ENCODE data around the gene RGMA.

RGMA gene

GRCh38 chr15:93089727-93090305 is 805 bp upstream of the RGMA start:
- no peak for DNase-seq

GRCh38 chr15:93088200-93088980 is 621 bp downstream of the RGMA start:
- peak in 1 of 2 experiments; percentile 33 for DNase-seq

DNA sequence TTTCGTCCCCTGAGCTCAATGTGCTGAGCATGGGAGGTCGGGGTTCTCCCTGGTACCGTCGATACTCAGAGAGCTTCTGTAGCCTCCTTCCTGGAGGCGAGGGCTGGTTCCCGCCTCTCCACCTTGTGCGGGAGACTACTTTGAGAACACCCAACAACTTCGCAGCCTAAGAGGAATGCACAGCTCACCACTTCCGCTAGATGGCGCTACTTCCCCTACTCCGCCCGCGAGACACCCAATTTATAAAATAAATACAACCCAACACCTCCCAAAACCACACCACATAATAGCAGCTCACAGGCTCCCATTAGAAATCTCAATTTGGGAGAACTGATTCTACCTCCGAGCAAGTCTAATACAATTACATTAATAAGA is 1.2 kb downstream of the RGMA start:
- DNase-seq, result peak; percentile 58 to 76

GRCh38 chr15:93086791-93087190 is 2.2 kb downstream of the RGMA start:
- no peak for DNase-seq

DNA sequence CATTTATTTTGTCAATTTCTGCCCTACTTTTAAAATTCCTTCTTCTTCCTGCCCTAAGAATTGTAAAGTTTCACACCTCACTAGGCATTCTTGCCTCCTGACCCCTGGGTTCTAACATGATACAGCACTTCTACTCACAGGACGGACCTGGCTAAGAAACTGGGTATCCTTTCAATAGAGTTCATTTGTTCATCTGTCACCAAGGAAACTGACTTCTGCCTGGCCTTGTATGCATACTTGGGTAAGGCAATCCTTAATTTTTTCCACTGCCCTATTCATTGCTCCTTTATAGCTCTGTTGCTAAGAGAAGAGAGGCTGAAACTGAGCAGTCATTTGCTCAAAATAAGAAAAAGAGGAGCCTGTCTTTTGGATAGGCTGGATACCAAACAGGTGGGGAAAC is 3.3 kb downstream of the RGMA start:
- DNase-seq, result no peak

DNA sequence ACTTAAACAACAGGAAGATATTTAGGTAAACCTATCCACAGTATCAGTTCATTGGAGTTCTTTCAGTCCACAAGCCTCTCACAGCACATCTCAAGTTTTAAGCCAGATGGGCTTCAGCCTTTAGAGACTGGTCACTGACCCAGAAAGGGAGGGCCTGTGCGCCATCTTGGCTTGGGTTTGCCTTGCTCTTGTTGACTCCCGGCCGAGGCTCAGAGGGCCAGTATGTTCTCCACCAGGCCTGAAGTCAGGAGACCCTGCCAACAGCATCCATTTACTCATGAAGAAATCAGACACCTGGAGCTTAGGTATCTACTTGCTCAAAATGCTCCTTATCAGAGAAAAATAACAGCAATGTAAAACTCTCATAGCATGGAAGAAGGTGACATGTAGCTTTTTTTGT is 6.2 kb downstream of the RGMA start:
- DNase-seq, result no peak

DNA sequence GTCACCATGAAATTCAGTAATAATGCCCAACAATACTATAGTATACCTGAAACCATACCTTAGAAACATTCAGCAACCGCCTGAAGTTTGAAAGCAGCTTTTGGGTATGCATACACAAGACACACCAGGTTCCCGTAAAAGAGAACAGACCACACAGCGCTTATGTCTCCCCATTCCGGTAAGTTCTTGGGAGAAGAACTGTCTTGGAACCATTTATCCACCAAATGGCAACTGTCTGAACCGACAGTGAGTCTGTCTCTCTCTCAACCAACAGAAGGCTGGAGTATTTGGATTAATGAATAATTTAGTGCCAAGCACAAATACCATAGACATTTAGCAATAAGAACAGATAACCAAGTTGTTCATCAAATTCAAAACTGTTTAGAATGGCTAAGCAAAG is 7.6 kb downstream of the RGMA start:
- DNase-seq, result no peak

- DNase-seq, result no peak
Observed at GRCh38 chr15:93080451-93080850, 8.6 kb downstream of the RGMA start.

DNA sequence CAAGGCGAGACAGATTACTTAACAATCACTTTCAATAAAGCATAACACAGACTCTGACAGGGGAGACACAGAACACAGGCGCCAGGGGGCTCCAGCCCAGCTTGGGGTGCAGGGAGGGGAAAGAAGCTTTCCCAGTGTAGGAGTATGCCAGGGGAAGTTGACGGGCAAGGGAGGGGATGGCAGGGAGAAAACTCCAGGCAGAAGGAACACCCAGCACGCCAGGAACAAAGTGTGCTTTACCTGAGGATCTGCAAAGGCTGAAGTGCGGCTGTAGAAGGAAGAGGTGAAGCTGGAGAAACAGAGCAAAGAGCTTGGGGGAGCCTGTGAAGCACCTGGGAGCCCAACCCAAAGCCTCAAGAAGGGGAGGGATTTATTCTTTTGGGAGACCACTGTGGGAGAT is 12.1 kb downstream of the RGMA start:
- DNase-seq, result no peak

DNA sequence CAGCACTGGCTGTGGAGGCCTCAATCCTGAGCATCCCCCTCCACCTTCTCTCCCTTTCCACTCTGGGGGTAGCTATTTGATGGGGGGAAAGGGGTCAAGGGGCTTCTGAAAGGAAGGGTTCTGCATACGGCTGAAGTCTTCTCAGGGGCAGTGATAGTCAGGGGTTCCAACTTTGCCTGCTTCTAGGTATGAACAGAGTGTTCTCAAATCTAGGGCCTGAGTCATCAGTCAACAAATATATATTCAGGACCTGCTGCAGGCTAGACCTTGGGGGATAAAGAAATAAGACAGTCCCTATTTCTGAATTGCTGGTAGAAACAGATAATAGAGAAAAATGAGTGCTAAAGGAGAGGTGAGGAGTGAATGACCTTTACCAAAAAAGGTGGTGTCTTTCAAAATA is 12.8 kb downstream of the RGMA start:
- no peak for DNase-seq

- no peak for DNase-seq
Observed at GRCh38 chr15:93074599-93074998, 14.4 kb downstream of the RGMA start.

GRCh38 chr15:93073465-93073952 is 15.5 kb downstream of the RGMA start:
- no peak for DNase-seq

DNA sequence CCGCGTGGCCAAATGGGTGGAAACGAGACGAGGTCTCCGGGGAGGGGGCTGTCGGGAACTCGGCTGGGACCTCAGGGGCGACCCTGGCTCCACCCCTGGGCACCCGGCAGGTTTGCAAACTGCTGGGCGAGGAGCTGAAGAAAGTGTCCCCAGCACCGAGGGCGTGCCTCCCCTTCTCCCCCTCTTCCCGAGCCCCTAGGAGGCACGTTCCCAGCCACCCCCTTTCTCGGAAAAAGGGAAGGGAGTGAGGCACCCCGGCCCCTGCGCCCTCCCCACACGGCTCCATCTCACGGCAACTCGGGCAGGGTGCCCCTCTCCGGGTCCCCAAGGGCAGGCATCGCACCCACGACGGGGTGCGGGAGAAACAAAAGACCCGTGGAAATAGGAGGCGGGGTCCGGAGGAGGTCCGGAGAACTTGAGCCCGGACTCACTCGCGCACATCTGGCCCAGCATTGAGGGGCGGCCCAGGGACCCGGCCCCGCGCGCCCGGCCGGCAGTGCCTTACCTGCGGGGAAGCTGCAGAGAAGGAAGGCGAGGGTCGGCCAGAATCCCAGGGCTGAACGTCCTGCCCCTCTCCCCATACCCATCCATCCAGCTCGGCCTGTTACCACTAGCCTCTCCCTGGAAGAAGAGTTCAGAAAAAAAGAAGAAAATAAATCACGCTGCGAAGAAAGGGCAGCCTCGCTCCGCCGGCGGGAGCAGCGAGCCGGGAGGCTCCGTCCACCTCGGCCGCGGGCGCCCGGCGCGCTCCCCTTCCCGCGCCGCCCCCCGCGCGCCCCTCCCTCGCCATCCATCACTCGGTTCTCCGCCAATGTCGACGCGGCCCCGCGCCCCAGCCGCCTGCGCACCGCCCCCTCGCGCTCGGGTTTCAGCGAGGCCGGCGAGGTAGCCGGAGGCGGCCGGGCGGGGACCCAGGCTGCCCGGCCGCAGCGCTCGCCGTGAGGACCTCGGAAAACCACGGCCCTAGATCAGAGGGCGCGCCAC is 16.3 kb downstream of the RGMA start:
- DNase-seq, result peak; percentile 71 to 73

GRCh38 chr15:93072011-93072410 is 17.0 kb downstream of the RGMA start:
- DNase-seq, result no peak

DNA sequence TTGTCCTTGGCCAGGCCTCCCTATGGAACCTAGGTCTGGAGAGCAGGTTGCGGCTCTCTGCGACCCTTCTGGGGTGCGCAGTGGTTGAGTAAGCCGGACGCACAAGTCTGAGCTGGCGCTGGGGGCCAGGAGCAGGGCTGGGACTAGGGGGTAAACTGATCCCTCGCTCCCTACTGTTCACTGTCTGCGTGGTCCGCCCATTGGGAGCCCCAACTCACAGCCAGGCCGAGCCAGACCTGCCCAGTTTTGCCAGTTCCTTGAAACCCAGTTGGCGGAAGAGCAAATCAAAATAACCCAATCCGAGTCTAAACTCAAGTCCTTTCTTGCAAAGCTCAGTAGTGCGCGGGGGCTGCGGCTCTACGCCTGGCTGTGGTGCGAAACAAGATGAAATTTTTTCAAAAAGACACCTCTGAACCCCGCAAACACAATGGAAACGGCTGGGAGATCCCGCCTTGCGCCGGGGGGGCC is 17.5 kb downstream of the RGMA start:
- no peak for DNase-seq

DNA sequence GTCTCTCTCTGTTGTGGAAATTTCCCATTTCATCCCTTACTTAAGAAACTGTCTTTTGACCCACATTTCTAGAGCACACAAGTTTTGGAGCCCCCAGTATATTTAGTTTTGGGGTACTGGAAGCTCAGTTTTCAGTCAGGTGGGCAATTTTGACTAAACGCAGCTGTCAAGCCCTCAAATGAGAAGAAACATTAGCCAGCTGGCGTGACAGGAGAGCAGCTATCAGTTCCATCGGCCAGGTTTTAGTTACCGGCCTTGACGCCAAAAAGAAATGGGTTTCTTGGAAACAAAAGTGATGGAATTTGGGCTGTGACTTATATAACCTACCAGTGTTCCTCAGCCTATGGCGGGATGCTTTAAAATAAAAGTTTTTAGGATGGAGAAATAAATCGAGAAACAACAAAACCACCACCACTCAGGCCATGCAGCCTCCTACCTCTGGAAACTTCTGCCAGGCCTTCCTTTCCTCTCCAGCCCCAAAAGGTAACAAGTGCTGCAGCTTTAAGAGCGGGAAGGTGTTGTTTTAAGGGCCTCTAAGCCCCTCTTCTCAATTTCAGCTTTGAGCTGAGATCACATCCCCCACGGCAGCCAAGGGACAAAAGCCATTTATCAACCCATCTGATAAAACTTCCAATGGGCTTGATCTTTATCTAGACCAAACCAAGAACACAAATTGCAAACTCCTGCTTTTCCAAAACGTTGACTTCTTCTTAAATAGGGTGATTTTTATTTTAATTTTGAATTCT is 18.3 kb downstream of the RGMA start:
- no peak for DNase-seq

DNA sequence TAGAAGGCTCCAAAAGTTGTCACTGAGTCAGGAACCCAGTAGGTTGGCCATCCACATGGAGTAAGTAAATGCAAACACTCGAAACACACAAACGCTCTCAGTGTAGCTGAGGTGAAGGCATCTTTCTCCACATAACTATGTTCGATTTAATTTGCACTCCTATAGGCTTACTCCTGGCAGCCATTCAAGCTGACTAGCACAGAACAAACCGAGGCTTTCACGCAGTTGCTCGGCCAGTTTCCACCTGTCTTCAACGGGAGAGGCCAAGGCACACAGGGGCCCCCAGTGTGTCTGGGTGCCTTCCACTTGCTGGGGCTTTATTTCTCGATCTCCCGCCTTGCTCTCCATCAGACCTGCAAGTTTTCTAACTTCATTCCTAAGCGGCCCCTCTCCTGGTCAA is 18.9 kb downstream of the RGMA start:
- DNase-seq, result no peak

GRCh38 chr15:93068581-93069199 is 20.3 kb downstream of the RGMA start:
- DNase-seq, result peak in 1 of 2 experiments; percentile 18

DNA sequence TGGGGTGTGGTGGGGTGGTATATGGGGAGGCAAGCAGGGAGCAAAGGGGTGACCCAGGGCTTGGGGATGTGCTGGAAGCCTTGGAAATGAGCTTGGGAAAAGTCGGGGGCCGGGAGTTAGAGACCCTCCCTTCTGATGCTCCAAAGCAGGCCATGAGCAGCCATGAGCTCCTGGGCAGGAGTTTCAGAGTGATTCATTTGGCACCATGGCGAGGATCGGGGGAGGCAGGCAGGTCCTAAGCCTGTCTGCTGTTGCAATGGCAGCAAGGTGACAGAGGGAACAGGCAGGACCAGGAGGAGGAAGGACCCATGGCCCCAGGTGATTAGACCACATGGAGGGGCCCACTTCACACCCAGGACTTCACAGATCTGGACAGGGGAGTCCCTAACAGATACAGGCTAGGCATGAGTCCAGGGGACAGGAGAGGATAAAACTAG is 21.3 kb downstream of the RGMA start:
- no peak for DNase-seq

DNA sequence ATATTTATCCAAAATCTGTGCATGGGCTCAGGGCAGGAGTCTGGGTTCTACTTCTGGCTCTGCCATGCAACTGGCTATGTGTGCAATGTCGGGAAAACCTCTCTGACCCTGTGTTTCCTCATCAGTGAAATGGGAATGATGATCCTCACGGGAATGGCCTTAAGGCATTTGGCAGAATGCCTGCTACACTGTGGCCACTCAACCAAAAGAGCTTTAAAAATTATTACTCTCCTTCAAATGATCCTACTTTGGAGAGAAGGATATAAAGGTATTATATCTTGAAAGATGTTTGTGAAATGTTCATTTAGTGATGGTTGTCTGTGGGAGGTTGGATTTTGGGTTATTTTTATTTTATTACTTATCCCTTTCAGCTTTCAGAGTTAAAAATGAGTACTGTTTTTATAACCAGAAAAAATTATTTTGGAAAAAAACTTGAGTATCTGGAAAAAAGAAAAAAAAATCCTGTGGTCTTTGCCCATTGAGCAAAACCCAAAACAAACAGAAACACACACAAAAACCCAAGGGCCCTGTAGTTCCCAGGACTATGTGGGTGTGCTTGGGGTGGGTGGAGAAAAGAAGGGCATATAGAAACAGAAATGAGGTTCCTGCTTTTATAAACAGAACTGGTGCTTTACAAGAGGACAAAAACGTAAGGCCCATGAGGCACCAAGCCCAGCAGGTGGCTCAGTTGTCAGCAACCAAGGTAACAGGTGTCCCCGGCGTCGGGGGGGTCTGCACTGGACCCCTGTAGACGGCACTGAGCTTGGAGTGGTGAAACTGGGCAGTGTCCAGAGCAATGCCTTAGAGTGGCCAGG is 22.0 kb downstream of the RGMA start:
- no peak for DNase-seq

- DNase-seq, result no peak
Observed at GRCh38 chr15:93066224-93066681, 22.8 kb downstream of the RGMA start.
